Uterine smooth muscle cell (primary cell): ENCODE results near the gene EIF5A. TPM values are rescaled to one million over a fixed set of nuclear protein-coding genes. Genes with fewer than 3 reads are reported as not detected.

Experiments used
- total RNA-seq: library from RNA; depleted of rRNA; stranded (reverse); fragments of >200 nt; gene quantifications from 2 replicates; pipeline ENCODE4 v1.2.3, GENCODE V29; 2014

The EIF5A gene
- 450 and 1,318 TPM in 2 replicates for total RNA-seq

DNA sequence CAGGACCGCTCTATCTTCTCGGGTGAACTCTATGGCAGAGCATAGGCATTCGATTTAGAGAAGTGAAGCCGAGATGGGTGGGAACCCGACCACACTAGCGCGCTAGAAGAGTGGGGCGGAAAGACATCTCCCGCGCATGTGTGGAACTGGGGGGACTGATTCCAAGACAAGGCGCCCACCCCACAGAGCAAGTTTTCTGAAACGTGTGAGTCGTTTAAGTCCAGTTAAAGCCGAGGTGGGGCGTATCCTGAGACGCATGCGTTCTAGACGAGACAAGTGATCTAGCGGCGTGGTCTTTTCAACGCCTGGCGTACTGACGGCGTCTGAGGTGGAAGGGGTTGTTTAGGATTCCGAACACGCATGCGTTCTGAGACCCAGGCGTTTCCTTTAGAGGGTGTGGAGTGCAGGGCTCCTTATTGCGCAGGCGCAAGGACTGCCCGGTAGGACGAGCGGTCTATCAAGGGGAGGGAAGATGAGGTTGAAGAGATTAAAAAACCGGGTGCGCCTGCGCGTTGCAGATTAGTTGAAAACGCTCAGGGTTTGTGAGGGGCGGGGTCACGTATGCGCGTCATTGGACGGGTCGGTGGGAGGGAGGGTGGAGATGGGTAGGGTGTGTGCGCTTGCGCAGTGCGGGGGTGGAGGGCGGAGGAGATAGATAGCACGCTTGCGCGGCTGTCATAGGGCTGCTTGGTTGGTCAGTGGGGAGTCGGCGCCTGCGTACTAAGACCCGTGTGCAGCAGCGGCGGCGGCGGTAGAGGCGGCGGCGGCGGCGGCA, at the start of gene EIF5A:
Gene EIF5A (plus strand): TSS at position 718 of the 775 bp plus-strand sequence. CDS start 2,008 bp downstream, outside the sequence.

DNA sequence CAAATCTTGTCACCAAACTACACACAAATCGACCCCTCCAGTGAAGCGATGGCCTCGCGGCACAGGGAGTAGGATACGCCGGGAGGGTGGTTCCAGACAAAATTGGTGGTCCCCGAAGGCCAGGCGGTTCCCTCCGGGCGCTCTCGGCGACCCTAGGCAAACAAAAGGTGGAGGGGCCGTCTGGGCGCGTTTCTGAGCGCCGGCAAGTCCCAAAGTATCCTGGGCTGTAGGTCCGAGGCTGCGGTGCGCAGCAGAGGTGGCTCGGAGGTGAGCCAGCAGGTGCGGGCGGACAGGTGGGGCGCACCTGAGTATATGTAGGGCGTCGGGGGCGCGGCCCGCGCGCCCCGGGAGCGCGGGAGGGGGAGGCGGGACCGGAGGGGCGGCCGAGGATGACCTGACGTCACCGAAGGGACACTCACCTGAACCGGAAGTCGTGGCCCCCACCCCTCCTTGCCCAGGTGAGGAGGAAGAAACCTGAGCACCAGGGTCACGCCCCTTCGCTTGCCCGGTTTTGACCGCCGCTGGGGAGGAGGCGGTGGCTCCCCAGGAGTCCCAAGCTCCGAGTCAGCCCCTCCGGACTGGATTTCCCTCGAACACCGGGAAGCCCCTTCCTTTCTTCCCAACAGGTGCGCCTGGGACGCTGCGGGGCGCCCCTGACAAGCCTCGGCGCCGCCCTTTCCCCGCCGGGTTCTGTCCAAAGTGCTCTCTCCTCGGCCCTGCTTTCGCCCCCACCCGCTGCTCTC, 45.1 kb upstream of the EIF5A start, which contains the start of gene CLDN7:
Gene CLDN7 (minus strand): TSS at position 287 of the 743 bp plus-strand sequence. CDS start 435 bp downstream, outside the sequence.

DNA sequence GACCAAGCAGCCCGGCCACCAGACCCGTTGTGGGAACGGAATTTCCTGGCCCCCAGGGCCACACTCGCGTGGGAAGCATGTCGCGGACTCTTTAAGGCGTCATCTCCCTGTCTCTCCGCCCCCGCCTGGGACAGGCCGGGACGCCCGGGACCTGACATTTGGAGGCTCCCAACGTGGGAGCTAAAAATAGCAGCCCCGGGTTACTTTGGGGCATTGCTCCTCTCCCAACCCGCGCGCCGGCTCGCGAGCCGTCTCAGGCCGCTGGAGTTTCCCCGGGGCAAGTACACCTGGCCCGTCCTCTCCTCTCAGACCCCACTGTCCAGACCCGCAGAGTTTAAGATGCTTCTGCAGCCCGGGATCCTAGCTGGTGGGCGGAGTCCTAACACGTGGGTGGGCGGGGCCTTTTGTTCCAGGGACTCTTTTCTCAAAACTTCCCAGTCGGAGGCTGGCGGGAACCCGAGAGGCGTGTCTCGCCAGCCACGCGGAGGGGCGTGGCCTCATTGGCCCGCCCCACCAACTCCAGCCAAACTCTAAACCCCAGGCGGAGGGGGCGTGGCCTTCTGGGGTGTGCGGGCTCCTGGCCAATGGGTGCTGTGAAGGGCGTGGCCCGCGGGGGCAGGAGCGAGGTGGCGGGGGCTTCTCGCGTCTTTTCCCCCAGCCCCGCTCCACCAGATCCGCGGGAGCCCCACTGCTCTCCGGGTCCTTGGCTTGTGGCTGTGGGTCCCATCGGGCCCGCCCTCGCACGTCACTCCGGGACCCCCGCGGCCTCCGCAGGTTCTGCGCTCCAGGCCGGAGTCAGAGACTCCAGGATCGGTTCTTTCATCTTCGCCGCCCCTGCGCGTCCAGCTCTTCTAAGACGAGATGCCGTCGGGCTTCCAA, 26.1 kb upstream of the EIF5A start, which contains the start of gene SLC2A4:
Gene SLC2A4 (plus strand): TSS at position 645 of the 879 bp plus-strand sequence. CDS start 217 bp downstream, at position 862.

DNA sequence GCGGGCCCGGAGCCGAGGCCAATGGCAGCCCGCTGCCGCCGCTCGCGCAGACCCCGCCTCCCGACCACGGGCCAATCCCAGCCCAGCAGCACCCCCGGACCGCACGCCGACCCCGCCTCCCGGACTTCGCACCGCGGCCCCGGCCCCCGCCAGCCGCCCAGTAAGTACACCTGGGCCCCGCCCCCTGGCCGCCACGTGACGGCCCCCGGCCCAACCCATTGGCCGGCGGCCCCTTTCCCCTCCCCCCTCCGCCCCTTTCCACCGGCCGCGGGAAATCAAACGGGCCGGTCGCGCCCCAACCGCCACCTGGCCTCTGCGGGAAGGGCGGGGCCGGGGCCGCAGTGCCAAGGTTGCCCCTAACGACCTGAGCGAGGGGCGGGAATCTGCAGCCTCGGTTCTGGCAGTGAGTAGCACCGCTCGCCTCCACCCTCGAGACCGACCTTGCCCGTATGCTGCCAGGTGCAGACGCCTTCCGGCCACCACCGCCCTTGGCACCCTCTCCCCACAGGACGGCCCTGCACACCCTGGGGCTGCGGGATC, 12.7 kb upstream of the EIF5A start, which contains the start of gene YBX2:
Gene YBX2 (minus strand): TSS at position 26 of the 540 bp plus-strand sequence. CDS start 139 bp downstream, outside the sequence.

DNA sequence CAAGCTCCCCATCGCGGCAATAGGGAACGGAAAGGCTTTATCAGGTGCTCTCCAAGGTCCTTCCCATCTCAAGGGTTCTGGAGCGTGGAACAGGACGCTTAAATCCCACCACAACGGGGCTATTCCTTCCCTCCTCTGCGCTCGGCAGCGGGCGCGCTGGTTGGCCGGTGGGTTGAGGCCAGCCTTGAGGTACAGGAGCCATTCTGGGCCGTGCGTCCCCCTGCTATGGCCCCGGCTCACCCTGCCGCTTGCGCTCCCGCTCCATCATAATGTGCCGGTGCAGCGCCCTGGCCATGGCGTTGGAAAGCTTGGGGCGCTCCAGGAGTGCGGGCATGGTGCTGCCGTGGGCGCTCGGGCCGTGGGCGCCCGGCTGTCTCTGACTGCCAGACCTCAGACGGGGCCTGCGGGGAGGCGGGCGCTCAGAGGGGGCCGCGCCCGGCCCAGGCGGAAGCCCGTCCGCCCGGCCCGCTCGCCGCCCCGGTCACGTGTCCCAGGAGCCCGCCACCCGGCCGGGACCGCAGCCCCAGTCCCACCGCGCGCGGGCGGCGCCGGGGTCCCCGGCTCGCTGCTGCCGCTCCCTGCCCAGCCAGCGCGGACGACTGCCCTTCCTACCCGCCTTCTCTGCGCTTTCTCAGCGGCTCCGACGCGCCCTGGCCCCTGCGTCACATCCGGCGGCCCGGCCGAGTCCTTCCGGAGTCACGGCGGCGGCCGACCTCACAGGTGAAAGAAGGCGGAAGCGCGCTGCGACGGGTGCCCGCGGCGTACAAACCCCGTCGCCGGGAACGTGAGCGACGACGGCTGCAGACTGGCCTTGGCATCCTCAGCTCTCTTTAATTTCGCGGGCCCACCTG, 7.5 kb downstream of the EIF5A start, which contains the start of gene GPS2:
Gene GPS2 (minus strand): TSS at position 642 of the 851 bp plus-strand sequence. CDS start 308 bp downstream, at position 334.

DNA sequence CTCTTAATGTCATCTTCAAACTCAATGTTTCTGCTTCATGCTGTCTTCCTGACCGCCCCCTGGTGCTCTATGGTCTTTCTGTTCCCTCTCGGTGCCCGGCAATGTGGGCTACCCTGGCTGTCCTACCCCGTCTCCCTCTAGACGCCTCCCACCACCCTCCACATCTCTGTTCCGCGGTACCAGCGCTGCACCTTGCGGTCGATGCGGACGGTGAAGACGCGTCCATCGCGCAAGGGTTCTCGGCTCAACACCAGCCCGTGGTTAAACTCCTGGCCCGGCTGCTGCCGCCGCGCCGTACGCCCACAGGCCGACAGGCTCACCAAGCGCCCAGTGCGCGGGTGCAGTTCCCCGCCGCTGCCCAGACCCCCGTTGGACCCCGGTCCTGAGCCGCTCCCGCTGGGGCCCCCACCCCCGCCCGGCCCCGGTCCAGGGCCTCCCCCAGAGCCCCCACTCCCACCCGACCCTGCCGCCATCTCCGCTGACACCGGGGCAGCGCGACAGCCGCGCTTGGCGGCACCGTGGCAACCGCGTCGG, 21.5 kb downstream of the EIF5A start, which contains the start of gene NEURL4:
Gene NEURL4 (minus strand): TSS at position 496 of the 534 bp plus-strand sequence. CDS start 23 bp downstream, at position 473.

DNA sequence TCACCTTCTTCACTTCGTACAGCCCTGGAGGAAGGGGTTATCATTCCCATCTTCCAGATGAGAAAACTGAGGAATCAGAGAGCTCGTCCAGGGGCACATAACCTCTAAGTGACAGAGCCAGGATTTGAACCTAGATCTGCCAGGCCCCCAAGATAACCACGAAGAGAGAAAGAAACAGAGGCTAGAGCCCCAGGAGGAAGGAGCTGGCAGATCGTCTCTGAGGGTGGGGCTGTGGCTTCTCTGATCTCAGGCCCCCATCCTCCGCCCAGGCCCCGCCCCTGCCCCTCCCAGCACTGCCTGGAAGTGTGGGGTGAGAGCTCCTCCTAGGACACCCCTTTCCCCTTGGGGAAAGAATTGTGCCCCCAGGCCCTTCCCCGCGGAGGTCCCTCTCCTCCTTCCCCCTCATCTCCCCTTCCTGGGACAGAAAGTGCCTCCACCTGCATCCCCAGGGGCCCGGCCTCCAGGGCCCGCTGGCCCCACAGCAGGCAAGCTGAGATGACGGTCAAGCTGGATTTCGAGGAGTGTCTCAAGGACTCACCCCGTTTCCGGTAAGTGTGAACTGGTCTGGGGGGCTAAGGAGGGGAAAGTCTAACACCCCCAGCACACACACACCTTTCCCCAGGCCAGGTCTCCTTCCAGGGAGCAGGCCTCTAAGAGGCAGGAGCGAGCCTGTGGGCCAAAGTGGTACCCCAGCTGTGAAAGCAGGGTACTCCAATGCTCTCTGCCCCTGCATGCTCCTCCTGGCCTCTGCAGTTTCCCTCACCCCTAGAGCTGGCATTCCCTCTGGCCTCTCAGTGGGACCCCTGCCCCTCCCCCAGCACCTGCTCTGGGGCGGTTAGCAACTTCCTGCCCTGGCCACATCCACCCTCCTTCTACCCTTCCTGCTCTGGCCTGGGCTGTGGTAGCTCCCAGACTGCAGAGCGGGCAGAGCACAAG, 29.1 kb downstream of the EIF5A start, which contains the start of gene ACAP1:
Gene ACAP1 (plus strand): TSS at position 290 of the 936 bp plus-strand sequence. CDS start 206 bp downstream, at position 496.

DNA sequence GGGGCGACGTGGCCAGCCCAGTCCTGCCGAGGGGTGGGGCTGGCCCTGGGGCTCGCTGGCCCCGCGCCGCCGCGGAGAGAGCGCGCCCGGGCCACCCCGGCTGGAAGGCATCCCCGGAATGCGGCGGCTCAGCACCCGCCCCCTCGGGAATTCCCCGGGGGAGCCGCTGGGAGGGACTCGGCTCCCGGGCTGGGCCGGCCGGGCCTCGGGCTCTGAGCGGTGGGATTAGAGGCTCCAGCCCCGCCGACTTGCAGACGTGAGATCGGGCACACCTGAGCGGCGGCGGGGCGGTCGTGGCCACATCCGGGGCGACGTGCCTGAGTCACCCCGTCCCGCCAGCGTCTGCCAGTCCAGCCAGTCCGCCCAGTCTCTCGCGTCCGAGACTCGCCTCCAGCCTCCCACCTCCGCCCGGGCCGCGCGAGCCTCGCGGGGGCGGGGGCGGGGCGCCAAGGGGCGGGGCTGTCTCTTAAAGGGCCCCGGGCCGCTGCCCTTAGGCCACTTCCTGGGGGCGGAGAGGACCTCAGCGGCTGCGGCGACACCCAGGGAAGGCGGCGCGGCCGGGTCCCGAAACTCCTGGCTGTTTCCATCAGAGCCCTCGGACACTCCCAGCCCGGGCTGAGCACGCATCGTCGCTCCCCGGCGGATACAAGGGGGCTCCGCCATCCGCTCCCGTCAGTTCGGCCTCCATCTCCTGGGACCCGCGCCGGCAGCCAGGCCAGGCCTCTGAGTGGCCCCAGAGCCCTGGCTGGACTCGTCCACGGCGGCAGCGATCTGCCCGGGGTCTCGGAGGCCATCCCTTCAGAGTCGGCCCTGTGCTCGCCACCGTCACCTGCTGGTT, 44.5 kb downstream of the EIF5A start, which contains the start of gene KCTD11:
Gene KCTD11 (plus strand): TSS at position 498 of the 838 bp plus-strand sequence.

DNA sequence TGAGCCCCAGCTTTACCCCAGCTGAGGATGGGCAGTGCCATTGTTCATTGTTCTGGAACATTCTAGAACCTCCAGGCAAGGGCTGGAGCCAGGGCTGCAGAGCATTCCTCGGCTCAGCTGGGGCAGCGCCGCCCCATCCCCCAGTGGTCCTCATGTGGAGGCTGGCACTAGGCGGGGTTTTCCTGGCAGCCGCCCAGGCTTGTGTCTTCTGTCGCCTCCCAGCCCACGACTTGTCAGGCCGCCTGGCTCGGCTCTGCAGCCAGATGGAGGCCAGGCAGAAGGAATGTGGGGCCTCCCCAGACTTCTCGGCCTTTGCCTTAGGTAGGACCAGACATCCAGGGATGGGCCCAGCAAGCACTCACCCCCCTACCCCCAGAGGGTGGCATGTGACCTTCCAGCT, 47.6 kb downstream of the EIF5A start, which contains the start of gene TMEM95:
Gene TMEM95 (plus strand): TSS at position 104 of the 400 bp plus-strand sequence. CDS start 49 bp downstream, at position 153.

Other genes starting within 250 kb of the EIF5A start
- gene CLEC10A, start 227.4 kb upstream of the EIF5A start, total RNA-seq, result not detected in 2 replicates
- gene ASGR2, start 192.8 kb upstream of the EIF5A start, total RNA-seq, result not detected in 2 replicates
- 1.3 and 1.4 TPM in 2 replicates for gene ASGR1, start 128.3 kb upstream of the EIF5A start, total RNA-seq
- 15.9 and 19.2 TPM in 2 replicates for gene DLG4, start 87.8 kb upstream of the EIF5A start, total RNA-seq
- gene ACADVL, start 87.7 kb upstream of the EIF5A start, total RNA-seq, result 162 and 238 TPM in 2 replicates
- 95.3 and 99.5 TPM in 2 replicates for gene DVL2, start 73.1 kb upstream of the EIF5A start, total RNA-seq
- 42.5 and 45.5 TPM in 2 replicates for gene PHF23, start 68.2 kb upstream of the EIF5A start, total RNA-seq
- gene GABARAP, start 65.2 kb upstream of the EIF5A start, total RNA-seq, result 74.6 and 149 TPM in 2 replicates
- gene CTDNEP1, start 55.9 kb upstream of the EIF5A start, total RNA-seq, result 25.7 and 27.9 TPM in 2 replicates
- 33.0 and 35.5 TPM in 2 replicates for gene ELP5, start 55.4 kb upstream of the EIF5A start, total RNA-seq
- 2.1 and 4.5 TPM in 2 replicates for gene CLDN7, start 45.1 kb upstream of the EIF5A start, total RNA-seq
- gene SLC2A4, start 25.9 kb upstream of the EIF5A start, total RNA-seq, result under 0.01 TPM in 2 replicates
- under 0.01 TPM in 2 replicates for gene YBX2, start 13.0 kb upstream of the EIF5A start, total RNA-seq
- gene GPS2, start 7.7 kb downstream of the EIF5A start, total RNA-seq, result 34.6 and 43.2 TPM in 2 replicates
- 24.0 and 32.6 TPM in 2 replicates for gene NEURL4, start 21.7 kb downstream of the EIF5A start, total RNA-seq
- gene ACAP1, start 28.9 kb downstream of the EIF5A start, total RNA-seq, result 2.4 and 5.7 TPM in 2 replicates
- gene KCTD11, start 44.5 kb downstream of the EIF5A start, total RNA-seq, result 6.5 and 9.4 TPM in 2 replicates
- not detected in 2 replicates for gene TMEM95, start 47.5 kb downstream of the EIF5A start, total RNA-seq
- under 0.01 and 0.66 TPM in 2 replicates for gene TNK1, start 73.5 kb downstream of the EIF5A start, total RNA-seq
- gene PLSCR3, start 86.9 kb downstream of the EIF5A start, total RNA-seq, result 11.4 and 20.5 TPM in 2 replicates
- 69.7 and 102 TPM in 2 replicates for gene TMEM256, start 96.5 kb downstream of the EIF5A start, total RNA-seq
- 8.2 and 10.7 TPM in 2 replicates for gene NLGN2, start 100.2 kb downstream of the EIF5A start, total RNA-seq
- not detected in 2 replicates for gene SPEM1, start 112.7 kb downstream of the EIF5A start, total RNA-seq
- not detected in 2 replicates for gene SPEM2, start 118.0 kb downstream of the EIF5A start, total RNA-seq
- not detected in 2 replicates for gene SPEM3, start 121.2 kb downstream of the EIF5A start, total RNA-seq
- 1.2 and 2.2 TPM in 2 replicates for gene TMEM102, start 127.8 kb downstream of the EIF5A start, total RNA-seq
- gene FGF11, start 131.9 kb downstream of the EIF5A start, total RNA-seq, result 0.77 and 1.7 TPM in 2 replicates
- 3.4 and 6.6 TPM in 2 replicates for gene CHRNB1, start 137.4 kb downstream of the EIF5A start, total RNA-seq
- 14.8 and 24.1 TPM in 2 replicates for gene ZBTB4, start 172.0 kb downstream of the EIF5A start, total RNA-seq
- not detected in 2 replicates for gene SLC35G6, start 173.8 kb downstream of the EIF5A start, total RNA-seq
- gene POLR2A, start 176.7 kb downstream of the EIF5A start, total RNA-seq, result 90.6 and 114 TPM in 2 replicates
- 6.1 and 10.0 TPM in 2 replicates for gene TNFSF12, start 241.4 kb downstream of the EIF5A start, total RNA-seq